H1 (cell line): Measurements from ENCODE around the gene RNU1-4. TPM values are rescaled to one million over a fixed set of nuclear protein-coding genes. Genes with fewer than 3 reads are reported as not detected.
"Not testable (repeated sequence)": the region's sequence is repeated elsewhere in the genome, so short reads cannot be mapped to it uniquely, and the experiment has no call there.

ENCODE experiments used
- CTCF ChIA-PET: fragments of 300-600 bp; sonication (Branson Sonifier 250); formaldehyde crosslinking; loops from one replicate; lab custom pipeline; 2021; ENCODE audit not compliant: partially characterized antibody; lab: Charles Lee
- POLR2A ChIA-PET: fragments of 300-600 bp; sonication (Branson Sonifier 250); formaldehyde crosslinking; loops from one replicate; lab custom pipeline; 2021; ENCODE audit warnings: inconsistent platforms; ENCODE audit not compliant: partially characterized antibody; lab: Charles Lee
- DNase-seq, 2 experiments: peaks; one replicate each; pipeline versions ENCODE4 v3.0.0 to v3.0.0-alpha.2; 2010 to 2022; ENCODE audit warnings: low spot score in 2 of 2, low read depth in 1 of 2, mixed read lengths in 1 of 2
- FAIRE-seq: peaks from 2 replicates; lab custom pipeline; 2011; peaks lifted over from hg19 to GRCh38; lab: Jason Lieb, UNC
- H2AFZ ChIP-seq: 2 replicates; pipeline ENCODE4 v1.8.1; 2012; ENCODE audit warnings: low read length, inconsistent platforms
- H2AK5ac ChIP-seq: 2 replicates; pipeline ENCODE4 v1.6.1; 2013; ENCODE audit warnings: low read depth, low read length
- H2BK120ac ChIP-seq: replicated peaks from 2 replicates; pipeline ENCODE3; 2013; ENCODE audit warnings: low read depth, low read length, inconsistent platforms
- H2BK12ac ChIP-seq: 2 replicates; pipeline ENCODE4 v1.6.1; 2013; ENCODE audit warnings: low read depth, low read length
- H2BK15ac ChIP-seq: 2 replicates; pipeline ENCODE4 v1.6.1; 2013; ENCODE audit warnings: low read length
- H2BK20ac ChIP-seq: 2 replicates; pipeline ENCODE4 v1.6.1; 2013; ENCODE audit warnings: low read length
- H2BK5ac ChIP-seq: 2 replicates; pipeline ENCODE4 v1.6.1; 2013; ENCODE audit warnings: low read depth, low read length
- H3K14ac ChIP-seq: 2 replicates; pipeline ENCODE4 v1.6.1; 2013; ENCODE audit warnings: inconsistent platforms; ENCODE audit not compliant: insufficient read length
- H3K18ac ChIP-seq: 2 replicates; pipeline ENCODE4 v1.6.1; 2013; ENCODE audit warnings: low read length; ENCODE audit errors: extremely low read depth
- H3K23ac ChIP-seq: 2 replicates; pipeline ENCODE4 v1.6.1; 2013; ENCODE audit warnings: inconsistent platforms; ENCODE audit not compliant: insufficient read length
- H3K23me2 ChIP-seq: 2 replicates; pipeline ENCODE4 v1.6.1; 2013; ENCODE audit warnings: low read depth, low read length
- H3K27ac ChIP-seq: 2 replicates; pipeline ENCODE4 v1.6.1; 2011; ENCODE audit warnings: low read depth, low read length, inconsistent platforms
- H3K27me3 ChIP-seq, 4 experiments: replicated peaks in 1 of 4; 1 replicate in 1 of 4; 2 replicates in 3 of 4; pipeline versions ENCODE4 v1.6.1 to v1.8.1; 2011 to 2013; ENCODE audit warnings: low read length in 3 of 4, mild to moderate bottlenecking in 3 of 4, inconsistent platforms in 2 of 4, mixed read lengths in 2 of 4, moderate library complexity in 1 of 4; ENCODE audit not compliant: control insufficient read depth in 3 of 4, insufficient read depth in 3 of 4; ENCODE audit errors: extremely low read depth in 1 of 4
- H3K36me3 ChIP-seq, 4 experiments: 2 replicates each; pipeline versions ENCODE4 v1.6.1 to v1.8.1; 2011 to 2013; ENCODE audit warnings: mild to moderate bottlenecking in 4 of 4, low read length in 3 of 4, moderate library complexity in 2 of 4, control low read depth in 1 of 4, inconsistent platforms in 1 of 4; ENCODE audit not compliant: insufficient read depth in 4 of 4, control insufficient read depth in 2 of 4
- H3K4ac ChIP-seq: replicated peaks from 2 replicates; pipeline ENCODE3; 2013; ENCODE audit warnings: low read length, low read depth, mixed read lengths, inconsistent platforms; ENCODE audit not compliant: insufficient read length
- H3K4me1 ChIP-seq, 4 experiments: replicated peaks in 1 of 4; 1 replicate in 1 of 4; 2 replicates in 3 of 4; pipeline versions ENCODE4 v1.6.1 to v1.8.1; 2011 to 2013; ENCODE audit warnings: low read length in 3 of 4, inconsistent platforms in 2 of 4, mixed read lengths in 1 of 4; ENCODE audit not compliant: insufficient read depth in 4 of 4, control insufficient read depth in 3 of 4
- H3K4me2 ChIP-seq, 2 experiments: 2 replicates each; pipeline versions ENCODE4 v1.6.1 to v1.8.1; 2011 to 2013; ENCODE audit warnings: low read depth in 2 of 2, low read length in 2 of 2, control low read depth in 1 of 2, inconsistent platforms in 1 of 2, mild to moderate bottlenecking in 1 of 2; ENCODE audit not compliant: insufficient read depth in 1 of 2
- H3K4me3 ChIP-seq, 4 experiments: fragments of 200-600, 300-600 bp in 1 of 4; sonication (generic), shearing (Covaris generic), sonication (Bioruptor Twin) in 1 of 4; 2 replicates each; pipeline versions ENCODE4 v1.5.1 to v1.8.1; 2011 to 2016; ENCODE audit warnings: low read length in 4 of 4, low read depth in 3 of 4, control low read depth in 2 of 4, inconsistent platforms in 2 of 4, mild to moderate bottlenecking in 2 of 4, mixed read lengths in 1 of 4, moderate library complexity in 1 of 4; ENCODE audit not compliant: insufficient read depth in 2 of 4; ENCODE audit errors: extremely low read depth in 1 of 4
- H3K56ac ChIP-seq: replicated peaks from 2 replicates; pipeline ENCODE3; 2013; ENCODE audit warnings: low read depth, mild to moderate bottlenecking, mixed read lengths, low read length, inconsistent platforms; ENCODE audit not compliant: insufficient read length
- H3K79me1 ChIP-seq: 2 replicates; pipeline ENCODE4 v1.6.1; 2013; ENCODE audit warnings: low read depth, low read length, control low read depth
- H3K79me2 ChIP-seq, 2 experiments: 2 replicates each; pipeline versions ENCODE4 v1.6.1 to v1.8.1; 2012 to 2013; ENCODE audit warnings: low read length in 2 of 2, mild to moderate bottlenecking in 2 of 2, inconsistent platforms in 1 of 2; ENCODE audit not compliant: insufficient read depth in 2 of 2, control insufficient read depth in 1 of 2
- H3K9ac ChIP-seq, 4 experiments: replicated peaks in 1 of 4; 1 replicate in 1 of 4; 2 replicates in 3 of 4; pipeline versions ENCODE4 v1.6.1 to v1.8.1; 2011 to 2013; ENCODE audit warnings: low read depth in 3 of 4, low read length in 3 of 4, control low read depth in 2 of 4, mild to moderate bottlenecking in 2 of 4, moderate library complexity in 2 of 4, inconsistent platforms in 1 of 4; ENCODE audit errors: extremely low read depth in 1 of 4
- H3K9me3 ChIP-seq, 2 experiments: 2 replicates each; pipeline versions ENCODE4 v1.6.1 to v1.8.1; 2012 to 2013; ENCODE audit warnings: mild to moderate bottlenecking in 2 of 2, moderate library complexity in 2 of 2, control low read depth in 1 of 2, inconsistent platforms in 1 of 2, low read depth in 1 of 2, low read length in 1 of 2, mixed read lengths in 1 of 2; ENCODE audit not compliant: insufficient read depth in 2 of 2
- H4K20me1 ChIP-seq, 2 experiments: replicated peaks in 1 of 2; 2 replicates each; pipeline versions ENCODE3 to v1.8.1; 2011 to 2013; ENCODE audit warnings: inconsistent platforms in 2 of 2, low read length in 2 of 2, mild to moderate bottlenecking in 1 of 2; ENCODE audit not compliant: insufficient read depth in 2 of 2, control insufficient read depth in 1 of 2
- H4K5ac ChIP-seq: 2 replicates; pipeline ENCODE4 v1.6.1; 2013; ENCODE audit warnings: low read length, low read depth, mixed read lengths, inconsistent platforms; ENCODE audit not compliant: insufficient read length
- H4K8ac ChIP-seq: 2 replicates; pipeline ENCODE4 v1.8.0; 2013; ENCODE audit warnings: mild to moderate bottlenecking, moderate library complexity, low read length, inconsistent platforms; ENCODE audit not compliant: insufficient read depth; ENCODE audit errors: extremely low read depth
- H4K91ac ChIP-seq: replicated peaks from 2 replicates; pipeline ENCODE3; 2013; ENCODE audit warnings: low read length, mixed read lengths, inconsistent platforms; ENCODE audit not compliant: insufficient read length
- WGBS, 2 experiments: shearing (Covaris generic) in 1 of 2; methylation state at CpG; one replicate each; pipeline versions ENCODE4 v1.1.6 to v1.1.7; 2013 to 2015; ENCODE audit warnings: low lambda C conversion rate in 2 of 2, mixed read lengths in 2 of 2, inconsistent platforms in 1 of 2, low coverage in 1 of 2, missing lambda C conversion rate in 1 of 2; ENCODE audit not compliant: insufficient replicate concordance in 2 of 2, insufficient coverage in 1 of 2, insufficient read length in 1 of 2; ENCODE audit errors: extremely low coverage in 1 of 2, missing lambda C conversion rate in 1 of 2; 5-methylcytosine and 5-hydroxymethylcytosine counted together
- polyA plus RNA-seq, 7 experiments: library from polyadenylated mRNA; depleted of rRNA in 3 of 7; stranded (reverse) in 5 of 7; unstranded in 2 of 7; fragments of >200 nt in 5 of 7; fragments of 200-250 nt in 2 of 7; gene quantifications; 1 replicate in 5 of 7; 2 replicates in 1 of 7; 4 replicates in 1 of 7; pipeline versions ENCODE4 v1.2.1 to v1.2.3, GENCODE V29; 2011 to 2013; ENCODE audit warnings: missing spikeins in 2 of 7, mixed read lengths in 2 of 7
- total RNA-seq: library from RNA; stranded (reverse); fragmentation: NEBNext Ultra II Directional; extraction: Animal tissue kit (Norgen Biotek cat#: 25700); gene quantifications from 2 replicates; pipeline ENCODE4 v1.2.1, GENCODE V29; 2021

Gene RNU1-4
- total and polyA plus RNA-seq, 2 of the 8 experiments (the other 6 are each of a cell fraction or from before 2014, with no cell fraction given) = 145 to 1,303 TPM

DNA sequence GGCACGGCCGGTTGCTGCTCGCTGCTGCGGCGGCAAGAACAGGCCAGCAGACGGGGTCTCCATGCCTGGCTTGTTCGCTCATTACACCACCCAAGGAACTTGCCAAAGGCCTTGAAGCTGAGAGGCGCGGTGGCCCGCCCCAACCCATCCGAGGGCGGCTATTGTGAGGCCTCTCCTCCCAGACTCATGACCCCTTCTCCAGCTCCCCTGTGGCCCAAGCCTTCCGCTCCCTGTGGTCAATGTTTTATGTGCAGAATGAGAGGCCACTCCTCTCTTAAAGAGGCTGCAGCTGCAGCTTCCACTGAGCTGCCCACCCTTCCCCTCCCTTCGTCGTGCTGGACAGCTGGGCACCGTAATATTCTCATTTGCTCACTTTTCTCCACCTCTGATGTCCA lies 46.0 kb upstream of the RNU1-4 start:
- H3K56ac ChIP-seq, H3K36me3 ChIP-seq, H2BK15ac ChIP-seq, FAIRE-seq, H2AFZ ChIP-seq, DNase-seq, H3K4me1 ChIP-seq, H2BK120ac ChIP-seq, H2BK12ac ChIP-seq, H2BK20ac ChIP-seq, H3K27ac ChIP-seq, H4K91ac ChIP-seq, H3K23me2 ChIP-seq, H2BK5ac ChIP-seq, H2AK5ac ChIP-seq, H3K79me1 ChIP-seq, H3K4me2 ChIP-seq, H3K9ac ChIP-seq, H4K20me1 ChIP-seq, H3K79me2 ChIP-seq, H3K23ac ChIP-seq, H4K5ac ChIP-seq, H3K14ac ChIP-seq, H4K8ac ChIP-seq, H3K4me3 ChIP-seq, H3K4ac ChIP-seq, H3K9me3 ChIP-seq, H3K18ac ChIP-seq: not testable (repeated sequence)
- H3K27me3 ChIP-seq = peaks cover 0 to 12% (median 2%) of the 10 kb centered on the region in 4 experiments; a peak in 4 of 7 replicates
- ChIA-PET POLR2A (interaction anchor here (1.1 to 7.3 kb wide), 4 partner anchors 13 to 29 kb away, joined by 3 to 52 read pairs (median 4); no protein-coding TSS in a partner anchor), CTCF (interaction anchor here (1.0 to 27.1 kb wide), 9 partner anchors 9 to 135 kb away, joined by 3 to 723 read pairs (median 3); partner anchors contain the start of gene NBPF1)
- no CpG with 5 or more reads among the region's 16 CpGs for WGBS, 2 experiments
